H7 (cell line): ENCODE measurements around the gene CAPN2. TPM values are rescaled to one million over a fixed set of nuclear protein-coding genes. Genes with fewer than 3 reads are reported as not detected.

Source experiments
- DNase-seq: peaks from one replicate; pipeline ENCODE4 v3.0.0; 2012
- H3K27me3 ChIP-seq: 2 replicates; pipeline ENCODE4 v1.6.0; 2011; ENCODE audit warnings: mild to moderate bottlenecking, low read length; ENCODE audit not compliant: control insufficient read depth, insufficient read depth
- H3K36me3 ChIP-seq: replicated peaks from 2 replicates; pipeline ENCODE4 v1.5.1; 2011; ENCODE audit warnings: low read length; ENCODE audit not compliant: control insufficient read depth, insufficient read depth
- H3K4me3 ChIP-seq: 2 replicates; pipeline ENCODE4 v1.5.1; 2011; ENCODE audit warnings: low read depth, mild to moderate bottlenecking, control low read depth, low read length, moderate library complexity; ENCODE audit not compliant: insufficient read depth
- total RNA-seq: library from RNA; depleted of rRNA; stranded (reverse); fragments of >200 nt; shearing (Covaris generic); gene quantifications from 2 replicates; pipeline ENCODE4 v1.2.3, GENCODE V29; 2014

Gene CAPN2
- total RNA-seq, 1 experiment from 2014 or later: 46.8 TPM

- no peaks in the 10 kb centered on the region for H3K27me3 ChIP-seq
- no peak overlapping the region for H3K4me3 ChIP-seq
- H3K36me3 ChIP-seq: no peaks in the 10 kb centered on the region
- no peak for DNase-seq
Observed at GRCh38 chr1:223684488-223684792, 27.9 kb upstream of the CAPN2 start.

DNA sequence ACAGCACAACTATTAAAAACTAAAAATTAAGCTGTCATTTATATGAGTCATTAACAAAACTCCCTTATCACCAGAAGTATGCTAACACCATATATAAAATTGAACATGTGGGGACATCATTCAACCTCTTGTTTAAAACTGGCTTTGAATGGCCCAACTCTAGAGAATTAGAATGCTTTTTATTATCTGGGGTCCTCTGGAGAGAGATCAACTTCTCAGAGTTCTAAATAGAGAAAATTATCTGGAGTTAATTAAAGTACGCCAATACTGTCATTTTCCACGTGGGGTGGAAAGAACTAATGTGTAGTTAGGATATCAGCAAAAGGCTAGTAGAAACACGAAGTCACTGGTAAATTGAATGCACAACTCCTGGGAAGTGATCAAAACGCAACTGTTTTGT, 21.2 kb upstream of the CAPN2 start:
- Histone ChIP-seq H3K27me3 (no peaks in the 10 kb centered on the region), H3K4me3 (no peak overlapping the region), H3K36me3 (no peaks in the 10 kb centered on the region)
- DNase-seq: no peak

- H3K4me3 ChIP-seq: no peak overlapping the region
- DNase-seq: no peak
- H3K36me3 ChIP-seq: no peaks in the 10 kb centered on the region
- H3K27me3 ChIP-seq: no peaks in the 10 kb centered on the region
Observed at GRCh38 chr1:223695014-223695548, 17.3 kb upstream of the CAPN2 start.

GRCh38 chr1:223695941-223696340, 16.4 kb upstream of the CAPN2 start:
- H3K27me3 ChIP-seq: no peaks in the 10 kb centered on the region
- no peak for DNase-seq
- H3K4me3 ChIP-seq: no peak overlapping the region

GRCh38 chr1:223700388-223700918, 11.9 kb upstream of the CAPN2 start:
- Histone ChIP-seq H3K4me3 (no peak overlapping the region), H3K36me3 (no peaks in the 10 kb centered on the region), H3K27me3 (no peaks in the 10 kb centered on the region)
- DNase-seq: no peak

More at GRCh38 chr1:223695941-223696340, 16.4 kb upstream of the CAPN2 start:
- no peaks in the 10 kb centered on the region for H3K36me3 ChIP-seq

DNA sequence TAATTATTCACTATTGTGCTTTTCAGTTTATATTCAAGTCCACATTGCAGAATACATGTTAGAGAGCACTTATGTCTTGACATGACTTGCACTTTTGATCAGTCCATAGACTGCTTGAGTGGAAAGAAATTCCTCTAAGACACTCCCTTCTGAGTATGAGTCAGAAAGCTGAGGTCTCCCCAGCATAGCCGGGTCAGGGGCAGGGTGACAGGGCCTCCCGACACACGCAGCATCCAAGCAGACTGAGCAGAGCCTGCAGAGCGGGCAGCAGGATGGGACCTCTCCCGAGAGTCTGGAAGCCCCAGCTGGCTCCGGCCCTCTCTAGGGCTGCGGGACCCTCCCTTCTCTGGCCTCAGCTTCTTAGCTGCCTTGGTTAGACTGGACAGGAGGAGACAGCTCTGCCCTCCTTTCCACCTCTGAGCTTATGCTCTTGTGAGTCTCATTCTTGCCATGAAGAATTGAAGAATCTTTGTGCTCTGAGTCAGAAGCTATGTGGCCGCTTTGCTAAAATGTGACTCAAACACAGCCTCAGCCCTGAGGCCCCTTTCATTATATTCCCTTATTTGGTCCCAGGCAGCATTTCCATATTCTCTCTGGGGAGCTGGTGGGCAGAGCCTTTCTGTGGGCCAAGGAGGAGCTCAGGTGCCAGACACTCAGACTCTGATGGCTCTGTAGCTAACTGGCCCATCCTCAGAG, 11.2 kb upstream of the CAPN2 start:
- no peak overlapping the region for H3K4me3 ChIP-seq
- DNase-seq: peak; percentile 39
- H3K27me3 ChIP-seq: no peaks in the 10 kb centered on the region
- no peaks in the 10 kb centered on the region for H3K36me3 ChIP-seq

DNA sequence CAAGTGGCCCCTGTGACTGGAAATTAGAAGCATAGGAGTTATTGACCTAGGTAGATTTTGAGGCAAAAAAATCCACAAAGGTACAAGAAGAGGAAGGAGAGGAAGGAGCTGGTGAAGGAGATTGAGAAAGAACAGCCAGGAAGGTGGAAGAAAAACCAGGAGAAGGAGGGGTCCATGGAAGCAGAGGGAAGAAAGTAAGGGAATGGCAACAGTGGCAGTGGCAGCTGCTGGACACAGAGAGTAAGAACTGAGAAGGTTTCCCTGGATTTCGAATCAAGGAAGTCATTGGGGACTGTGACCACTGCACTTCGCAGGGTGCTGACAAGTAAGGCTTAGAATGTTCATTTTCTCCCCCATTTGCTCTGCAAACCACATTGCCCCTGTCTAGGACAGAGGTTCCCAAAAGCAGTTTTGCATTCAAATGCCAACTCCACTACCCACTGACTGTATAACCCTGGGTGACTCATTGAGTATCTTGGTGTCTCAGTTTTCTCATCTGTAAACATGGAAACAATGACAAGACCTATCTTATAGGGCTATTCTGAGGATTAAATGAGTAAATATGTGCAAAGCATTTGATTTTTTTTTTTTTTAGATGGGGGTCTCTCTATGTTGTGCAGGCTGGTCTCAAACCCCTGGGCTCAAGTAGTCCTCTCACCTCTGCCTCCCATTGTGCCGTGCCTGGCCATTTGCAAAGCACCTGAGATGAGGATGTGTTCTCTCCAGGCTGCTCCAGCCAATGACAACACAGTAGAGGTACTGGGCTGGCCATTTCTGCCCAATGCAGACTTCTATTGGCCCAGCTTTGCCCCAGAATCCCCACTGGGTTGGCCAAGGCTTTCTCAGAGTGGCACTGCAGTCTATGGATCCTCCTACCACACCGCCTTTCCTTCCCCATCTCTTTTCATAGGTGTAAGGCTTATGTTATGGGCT, 9.3 kb upstream of the CAPN2 start:
- DNase-seq: no peak
- no peaks in the 10 kb centered on the region for H3K27me3 ChIP-seq
- H3K36me3 ChIP-seq: no peaks in the 10 kb centered on the region
- H3K4me3 ChIP-seq: no peak overlapping the region

GRCh38 chr1:223703668-223704013, 8.7 kb upstream of the CAPN2 start:
- Histone ChIP-seq H3K4me3 (no peak overlapping the region), H3K36me3 (no peaks in the 10 kb centered on the region), H3K27me3 (no peaks in the 10 kb centered on the region)
- DNase-seq: no peak

- Histone ChIP-seq H3K4me3 (no peak overlapping the region), H3K36me3 (no peaks in the 10 kb centered on the region), H3K27me3 (no peaks in the 10 kb centered on the region)
- DNase-seq: no peak
Observed at GRCh38 chr1:223704921-223705878, 7.1 kb upstream of the CAPN2 start.

DNA sequence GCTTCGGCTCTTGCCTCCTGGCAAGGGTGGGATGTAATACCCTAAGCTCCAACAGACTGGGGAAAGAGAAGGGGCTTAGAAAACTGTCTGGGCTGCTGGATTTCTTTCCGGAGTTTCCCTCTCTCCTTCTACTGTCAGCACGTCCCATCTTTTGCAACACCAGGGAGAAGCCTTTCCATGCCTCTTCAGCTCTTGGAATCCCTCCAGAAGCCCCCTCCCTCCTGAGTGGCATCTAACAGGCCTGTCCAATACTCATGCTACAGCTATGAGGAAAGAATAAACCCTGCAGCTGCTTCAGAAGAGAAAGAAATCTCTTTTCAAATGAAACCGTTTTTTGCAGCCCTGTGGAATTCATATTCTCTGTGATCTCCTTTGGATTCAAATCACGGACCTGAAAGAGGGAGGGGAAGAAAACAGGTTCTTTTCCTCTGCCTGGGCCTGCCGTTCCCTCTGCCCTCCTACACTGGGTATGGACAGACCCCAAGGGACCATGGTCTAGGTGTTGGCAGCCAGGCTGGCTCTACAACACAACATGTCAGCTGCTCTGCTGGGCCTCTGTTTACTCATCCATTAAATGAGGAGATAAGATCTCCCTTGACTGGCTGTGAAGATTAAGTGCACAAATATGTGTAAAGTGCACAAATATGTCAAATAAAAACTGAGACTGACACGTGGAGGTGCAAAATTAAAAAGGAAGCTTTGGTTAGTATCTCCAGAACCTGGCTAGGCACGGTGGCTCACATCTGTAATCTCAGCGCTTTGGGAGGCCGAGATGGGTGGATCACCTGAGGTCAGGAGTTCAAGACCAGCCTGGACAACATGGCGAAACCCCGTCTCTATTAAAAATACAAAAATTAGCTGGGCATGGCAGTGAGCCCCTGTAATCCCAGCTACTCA, 6.0 kb upstream of the CAPN2 start:
- no peak for DNase-seq
- H3K36me3 ChIP-seq: no peaks in the 10 kb centered on the region
- H3K4me3 ChIP-seq: no peak overlapping the region
- H3K27me3 ChIP-seq: no peaks in the 10 kb centered on the region

GRCh38 chr1:223707256-223708000, 4.9 kb upstream of the CAPN2 start:
- Histone ChIP-seq H3K4me3 (no peak overlapping the region), H3K27me3 (0 out of 2 replicates have a peak, but pooled peaks cover 2% of the 10 kb centered on the region), H3K36me3 (no peaks in the 10 kb centered on the region)
- no peak for DNase-seq

DNA sequence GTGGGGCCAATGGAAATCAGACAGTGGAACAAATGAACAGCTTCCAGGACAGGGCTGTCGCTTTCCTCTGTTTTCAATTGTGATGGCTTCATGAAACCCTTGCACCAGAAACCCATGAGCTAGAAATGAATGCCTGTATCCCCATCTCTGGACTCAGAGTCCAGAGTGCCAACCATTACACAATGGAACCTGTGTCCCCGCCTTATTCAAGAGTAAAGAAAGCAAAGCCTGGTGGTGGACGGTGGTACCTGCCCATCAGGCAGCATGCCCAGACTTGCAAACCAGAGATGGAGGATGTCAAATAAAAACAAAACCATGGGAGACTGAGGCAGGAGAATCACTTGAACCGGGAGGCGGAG, 4.4 kb upstream of the CAPN2 start:
- no peak overlapping the region for H3K4me3 ChIP-seq
- no peaks in the 10 kb centered on the region for H3K36me3 ChIP-seq
- peaks cover 6% of the 10 kb centered on the region for H3K27me3 ChIP-seq
- DNase-seq: no peak
